Esophagus mucosa (tissue), 1 donor: ENCODE results near the gene PTPN14. TPM values are rescaled to one million over a fixed set of nuclear protein-coding genes. Genes with fewer than 3 reads are reported as not detected.
"Not testable (repeated sequence)": the region's sequence is repeated elsewhere in the genome, so short reads cannot be mapped to it uniquely, and the experiment has no call there.

Experiments
- ATAC-seq: fragments of 200-7000 bp; cut with Tn5 transposase; one replicate; pipeline ENCODE4 v1.9.1; 2020
- total RNA-seq: library from RNA; stranded (reverse); gene quantifications from one replicate; pipeline ENCODE4 v1.2.4, GENCODE V29; 2023
- donor health status: DM: yes; HTN: yes; CAD: no.

Gene PTPN14
- total RNA-seq, 1 donor from 2014 or later: 25.3 TPM

DNA sequence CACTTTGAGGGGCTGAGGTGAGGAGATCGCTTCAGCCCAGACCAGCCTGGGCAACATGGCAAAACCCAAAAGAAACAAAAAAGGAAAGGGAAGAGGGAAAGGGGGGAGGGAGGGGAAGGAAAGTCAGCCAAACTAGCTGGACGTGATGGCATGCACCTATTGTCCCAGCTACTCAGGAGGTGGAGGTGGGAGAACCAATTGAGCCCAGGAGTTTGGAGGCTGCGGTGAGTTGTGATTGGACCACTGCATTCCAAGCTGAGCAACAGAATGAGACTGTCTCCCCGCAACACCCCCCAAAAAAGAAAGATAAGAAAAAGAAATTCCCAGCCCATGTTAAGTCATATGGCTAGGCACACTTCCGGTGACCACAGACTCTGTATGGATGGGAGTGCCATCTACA, 128.4 kb downstream of the PTPN14 start:
- ATAC-seq: no peak

DNA sequence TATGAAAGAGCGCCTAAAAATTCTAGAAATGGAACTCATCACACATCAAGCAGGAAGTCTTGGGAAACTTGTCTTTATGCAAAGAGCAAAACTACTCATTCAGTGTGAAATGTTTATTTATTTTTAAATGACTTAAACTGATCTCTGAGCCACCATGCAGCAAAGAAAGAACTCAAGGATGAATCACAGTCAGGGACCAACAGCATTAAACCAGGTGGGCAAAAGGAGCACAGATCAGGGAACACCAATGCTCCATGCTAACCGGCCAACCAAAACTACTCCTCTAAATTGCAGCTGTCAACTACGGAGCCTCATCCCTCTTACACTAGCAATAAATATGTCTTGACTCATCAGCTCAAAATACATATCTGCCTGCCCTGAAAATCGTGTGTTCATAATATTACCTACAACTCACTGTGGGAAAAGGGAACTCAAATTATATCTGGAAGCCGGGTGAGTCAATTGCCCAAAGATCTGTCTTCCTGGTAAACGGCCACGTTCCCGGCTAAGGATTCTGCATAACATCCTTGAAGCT, 129.2 kb downstream of the PTPN14 start:
- peak; percentile 72 for ATAC-seq

DNA sequence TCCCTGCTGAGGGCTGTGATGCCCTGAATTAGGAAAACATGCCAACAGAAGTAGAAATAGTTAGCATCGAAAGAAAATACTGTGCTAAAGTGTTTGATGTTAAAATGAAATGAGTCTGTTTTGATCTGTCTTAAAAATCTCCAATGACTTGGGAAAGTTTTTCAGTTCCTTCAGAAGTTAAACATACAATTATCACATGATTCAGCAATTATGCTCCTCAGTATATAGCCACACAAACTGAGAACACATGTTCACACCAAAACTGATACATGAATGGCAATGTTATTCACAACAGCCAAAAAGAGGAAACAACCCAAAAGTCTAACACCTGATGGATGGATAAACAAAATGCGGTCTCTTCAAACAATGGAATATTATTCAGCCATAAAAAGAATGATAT, 130.6 kb downstream of the PTPN14 start:
- no peak for ATAC-seq

DNA sequence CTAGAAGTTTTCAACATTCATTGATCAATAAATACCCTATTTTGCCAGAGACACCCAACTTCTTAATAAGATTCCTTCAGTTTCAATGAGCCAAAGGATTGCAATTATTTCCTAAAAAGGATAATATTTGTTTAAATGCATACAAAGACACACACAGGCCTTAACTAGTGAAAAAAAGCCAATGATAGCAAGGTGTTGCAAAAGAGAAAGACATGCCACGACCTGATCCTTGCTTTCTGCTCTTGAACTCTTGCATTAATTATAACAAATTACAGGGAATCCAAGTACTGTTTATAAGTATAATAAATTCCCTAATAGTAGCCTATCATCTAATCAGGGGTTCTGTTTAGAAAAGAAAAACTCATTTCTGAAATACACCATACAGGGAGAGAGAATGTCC, 131.1 kb downstream of the PTPN14 start:
- ATAC-seq: peak; percentile 64

DNA sequence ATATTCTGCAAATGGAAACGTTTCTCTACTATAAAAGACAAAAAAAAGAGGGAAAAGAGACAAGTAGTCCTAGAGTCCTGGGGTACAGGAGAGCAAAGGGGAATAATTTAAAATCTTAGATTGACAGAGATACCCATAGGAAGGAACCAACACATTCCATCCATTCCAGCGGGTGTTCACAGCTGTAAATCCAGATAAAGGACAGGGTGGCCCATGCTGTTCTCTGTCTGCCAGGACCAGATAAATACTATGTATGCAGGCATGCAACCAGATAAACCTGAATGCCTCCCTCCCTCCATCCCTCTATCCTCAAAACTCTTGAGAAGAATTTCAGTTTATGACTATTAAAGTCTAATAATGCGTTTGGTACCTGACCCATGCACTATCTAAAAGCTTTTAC, 131.8 kb downstream of the PTPN14 start:
- no peak for ATAC-seq

DNA sequence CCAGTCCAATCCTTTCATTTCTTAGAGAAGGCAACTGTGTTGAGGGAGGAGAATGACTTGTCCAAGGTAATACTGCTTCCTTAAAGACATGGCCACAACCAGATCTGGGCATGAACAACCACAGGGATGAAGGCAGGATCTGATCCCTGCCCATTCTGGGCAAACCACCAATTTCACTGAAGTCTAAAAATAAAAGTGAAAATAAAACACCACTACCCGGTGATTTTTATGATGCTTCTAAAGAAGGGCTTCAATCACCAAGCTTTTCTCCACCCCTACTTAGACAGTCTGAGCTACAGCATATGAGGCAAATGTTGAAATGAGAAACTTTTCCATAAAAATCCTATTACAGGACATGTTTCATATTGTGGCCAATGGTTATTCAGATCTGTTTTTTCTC, 133.0 kb downstream of the PTPN14 start:
- ATAC-seq: no peak

DNA sequence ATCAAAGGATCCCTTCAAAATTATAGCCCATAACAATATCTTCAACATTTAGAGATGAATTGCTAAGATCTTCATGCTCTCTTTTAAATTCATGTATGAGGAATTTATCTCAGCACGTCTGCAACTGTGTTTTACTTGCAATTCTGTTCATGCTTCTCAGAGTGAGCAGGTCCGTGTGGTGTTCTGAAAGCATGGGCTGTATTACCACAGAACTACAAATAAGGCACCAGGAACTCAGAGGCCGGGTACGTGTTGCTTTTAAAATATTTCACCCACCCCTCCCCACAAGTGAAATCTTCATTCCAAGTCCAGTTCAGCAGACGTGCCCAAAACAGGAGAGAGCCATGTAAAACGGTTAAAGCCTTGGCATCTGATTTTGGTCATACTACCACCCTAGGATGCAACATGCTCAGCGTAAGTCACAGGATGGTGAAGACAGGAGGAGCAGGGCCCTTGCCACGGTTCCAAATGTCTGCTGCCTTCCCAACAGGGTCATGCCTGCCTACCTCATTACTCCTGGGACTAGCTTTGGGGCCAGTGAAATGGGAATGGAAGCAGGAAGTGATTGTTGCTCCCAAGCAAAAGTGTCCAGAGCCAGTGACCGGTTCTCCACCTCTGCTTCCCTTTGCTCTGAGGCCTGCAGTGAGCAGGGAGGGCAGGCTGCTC, 133.7 kb downstream of the PTPN14 start:
- no peak for ATAC-seq

DNA sequence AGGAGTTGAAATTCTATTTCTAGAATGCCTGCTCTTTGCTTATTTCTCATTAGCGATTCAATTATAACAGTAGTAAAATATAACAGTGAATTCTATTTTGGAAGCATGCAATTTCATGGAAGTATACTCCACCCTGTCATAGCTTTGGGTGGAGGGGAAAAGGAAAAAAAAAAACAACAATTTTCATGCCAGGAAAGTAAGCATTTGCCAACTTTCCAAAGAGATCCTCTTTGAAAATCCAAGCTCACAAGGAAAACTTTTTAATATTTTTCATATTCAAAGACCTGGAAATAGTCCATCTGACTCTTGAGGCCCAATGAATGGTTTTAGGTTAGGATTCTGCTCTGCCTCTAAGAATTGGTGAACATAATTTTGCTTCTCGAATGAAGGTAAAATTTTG, 134.5 kb downstream of the PTPN14 start:
- no peak for ATAC-seq

DNA sequence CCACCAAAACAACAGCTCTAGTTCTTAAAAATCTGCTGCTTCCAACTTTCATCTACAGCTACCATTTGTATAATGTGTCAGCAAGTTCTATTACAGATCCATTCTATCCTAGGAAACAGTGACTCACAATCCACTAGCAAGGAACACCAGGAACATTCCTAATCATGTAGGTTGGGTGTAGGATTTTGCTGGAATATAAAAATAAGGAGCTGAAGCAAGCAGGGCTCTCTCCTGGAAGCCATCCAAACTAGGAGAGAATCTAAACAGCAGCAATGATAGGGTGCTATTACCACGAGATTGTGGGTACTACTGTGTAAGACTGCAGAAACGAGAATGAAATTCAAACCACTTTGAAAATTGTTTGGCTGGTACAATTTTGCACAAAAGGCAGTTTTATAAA, 135.0 kb downstream of the PTPN14 start:
- ATAC-seq: peak; percentile 19

DNA sequence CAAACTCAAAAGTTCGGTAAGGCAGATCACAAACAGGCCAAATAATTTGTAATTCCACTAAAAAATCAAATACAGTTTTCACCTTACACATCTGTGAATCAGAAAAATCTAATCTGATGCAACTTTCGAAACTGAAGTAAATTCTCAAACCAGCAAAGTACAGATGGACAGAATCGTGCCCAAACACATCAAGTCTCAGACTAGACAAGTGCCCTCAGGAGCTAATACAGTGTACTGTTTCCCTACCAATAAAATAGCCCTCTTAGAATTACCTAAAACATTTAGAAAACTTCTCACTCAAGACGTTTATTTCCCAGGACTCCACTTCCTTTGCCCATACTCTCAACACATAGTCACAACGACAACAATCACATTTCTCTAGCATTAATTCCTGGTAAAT, 136.3 kb downstream of the PTPN14 start:
- peak; percentile 69 for ATAC-seq

DNA sequence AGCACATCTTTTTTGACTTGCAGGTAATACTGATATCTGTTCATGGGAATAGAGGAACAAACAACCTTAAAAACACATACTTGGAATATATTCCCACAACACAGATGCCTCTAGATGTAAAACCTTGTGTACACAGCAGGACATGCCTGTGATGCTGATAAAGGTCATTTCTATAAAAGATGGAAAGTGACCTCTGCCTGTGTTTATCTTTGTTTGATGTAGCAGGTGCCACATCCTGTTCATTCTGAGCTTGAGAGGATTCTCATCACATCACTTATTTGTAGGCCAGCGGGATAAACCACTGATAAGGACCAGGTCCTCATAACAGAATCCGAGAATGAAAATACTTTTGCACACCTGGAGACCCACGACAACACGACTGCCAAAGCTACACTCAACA, 136.7 kb downstream of the PTPN14 start:
- no peak for ATAC-seq

DNA sequence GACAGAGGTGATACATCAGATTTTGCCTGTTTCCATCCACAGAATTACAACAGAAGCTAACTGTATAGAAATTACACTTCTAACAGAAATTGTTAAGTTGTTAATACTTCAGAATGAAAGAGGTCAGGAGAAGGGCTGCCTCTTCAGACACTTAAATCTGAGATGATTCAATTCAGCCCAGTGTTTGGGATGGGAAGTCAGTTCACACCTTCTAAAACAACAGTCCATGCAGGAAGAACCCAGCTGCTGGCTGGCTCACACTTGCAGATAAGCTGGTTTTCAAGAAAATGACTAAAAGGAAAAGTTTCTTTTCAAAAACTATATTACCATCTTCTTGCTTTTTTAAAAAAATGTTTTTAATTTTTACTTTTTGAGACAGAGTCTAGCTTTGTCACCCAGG, 138.1 kb downstream of the PTPN14 start:
- no peak for ATAC-seq

DNA sequence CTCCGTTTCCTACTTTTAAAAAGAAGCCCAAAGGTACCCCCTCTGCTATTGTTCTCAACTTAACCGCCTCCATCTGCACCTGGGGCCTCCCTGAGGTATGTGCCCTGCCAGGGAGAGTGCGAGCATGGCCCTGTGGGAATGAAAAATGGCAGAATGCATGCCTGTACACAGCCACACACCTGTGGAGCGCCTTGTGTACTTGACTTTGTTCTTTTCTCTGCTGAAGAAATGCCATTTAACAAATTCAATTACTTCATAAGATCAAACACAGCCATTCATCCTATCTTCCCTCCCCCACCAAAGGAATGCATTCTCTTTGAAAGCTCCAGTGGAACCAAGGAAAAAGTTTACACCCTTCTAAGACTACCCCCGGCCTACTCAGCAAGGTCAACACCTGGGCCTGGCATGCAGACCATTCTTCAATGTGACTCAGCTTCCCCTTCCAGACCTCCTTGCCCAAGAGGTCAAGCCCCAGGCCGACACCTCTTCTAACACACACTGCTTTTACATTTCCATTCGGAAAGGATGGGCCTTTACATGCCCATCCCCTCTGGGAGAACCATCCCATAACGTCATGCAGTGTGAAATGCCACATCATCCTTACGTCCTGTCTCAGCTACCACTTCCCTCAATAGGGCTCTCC, 146.7 kb downstream of the PTPN14 start:
- ATAC-seq: peak; percentile 66

DNA sequence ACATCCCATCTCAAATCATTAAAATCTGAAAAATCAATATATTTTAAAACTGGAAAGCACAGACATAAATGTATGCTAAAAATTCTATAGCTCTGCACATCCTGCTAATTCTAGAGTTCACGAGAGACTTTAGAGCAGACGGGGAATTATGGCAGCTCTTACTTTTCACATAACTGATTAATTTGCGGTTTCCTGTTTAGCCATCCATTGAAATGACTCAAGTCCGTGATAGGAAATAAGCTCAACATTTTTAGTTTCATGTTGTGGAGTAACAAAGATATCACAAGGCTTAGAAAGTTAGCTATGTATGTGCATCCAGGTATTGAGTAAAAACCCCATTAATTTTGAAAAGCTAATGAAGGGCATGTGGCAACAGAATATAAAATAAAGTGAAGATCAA, 147.2 kb downstream of the PTPN14 start:
- ATAC-seq: no peak

DNA sequence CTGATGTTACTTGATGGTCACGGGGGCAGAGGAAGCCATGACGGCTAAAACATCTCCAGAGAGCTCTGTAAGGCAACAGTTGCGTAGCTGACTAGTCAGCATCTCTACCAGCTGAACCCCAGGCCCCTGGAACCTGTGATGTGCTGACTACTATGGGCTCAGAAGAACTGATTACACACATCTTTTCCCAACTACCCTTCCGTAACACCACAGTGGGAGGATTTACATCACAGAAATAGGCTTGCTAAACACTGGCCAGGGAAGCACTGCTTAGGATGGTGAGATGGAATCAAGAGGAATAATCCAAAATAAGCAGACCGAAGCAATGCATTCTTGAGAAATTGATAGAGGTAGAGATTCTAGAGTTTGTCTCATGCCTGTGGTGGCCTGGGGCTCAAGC, 148.0 kb downstream of the PTPN14 start:
- no peak for ATAC-seq

DNA sequence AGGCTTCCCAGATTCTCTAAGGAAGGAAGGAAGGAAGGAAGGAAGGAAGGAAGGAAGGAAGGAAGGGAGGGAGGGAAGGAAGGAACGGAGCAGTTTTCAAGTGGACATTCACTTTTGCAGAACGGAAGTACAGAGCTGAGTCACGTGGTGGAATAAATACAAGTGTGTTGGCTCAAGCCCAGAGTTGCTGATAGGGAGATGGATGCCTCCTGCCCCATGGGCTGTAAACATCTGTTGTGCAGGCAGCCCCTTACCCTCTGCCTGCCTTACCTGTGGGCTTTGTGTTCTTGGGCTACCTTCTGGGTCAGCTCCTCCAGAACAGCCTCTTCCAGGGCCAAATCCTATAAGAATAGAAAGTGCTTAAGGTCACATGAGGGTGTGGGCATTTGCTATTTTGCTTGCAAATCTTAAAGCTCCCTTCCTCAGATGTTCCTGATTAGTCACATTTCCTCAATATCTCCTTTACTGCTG, 148.8 kb downstream of the PTPN14 start:
- peak; percentile 19 for ATAC-seq

DNA sequence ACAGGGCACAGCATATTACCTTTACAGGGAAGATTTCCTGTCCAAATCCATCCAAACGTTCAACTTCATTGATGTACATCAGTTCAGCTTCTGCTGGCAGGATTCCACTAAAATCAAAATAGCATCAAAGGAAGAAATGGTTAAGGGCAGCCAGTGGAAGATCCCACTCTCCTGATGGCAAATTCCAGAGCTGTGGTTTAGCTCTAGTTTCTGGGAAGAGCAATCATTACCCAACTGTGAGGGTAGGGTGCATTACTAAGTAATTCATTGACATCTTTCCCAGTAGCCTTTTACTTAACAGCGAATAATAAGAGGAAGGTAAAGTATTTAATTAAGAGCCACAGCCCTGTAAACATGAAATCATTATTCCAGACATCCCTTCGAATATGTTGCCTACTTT, 149.7 kb downstream of the PTPN14 start:
- no peak for ATAC-seq

DNA sequence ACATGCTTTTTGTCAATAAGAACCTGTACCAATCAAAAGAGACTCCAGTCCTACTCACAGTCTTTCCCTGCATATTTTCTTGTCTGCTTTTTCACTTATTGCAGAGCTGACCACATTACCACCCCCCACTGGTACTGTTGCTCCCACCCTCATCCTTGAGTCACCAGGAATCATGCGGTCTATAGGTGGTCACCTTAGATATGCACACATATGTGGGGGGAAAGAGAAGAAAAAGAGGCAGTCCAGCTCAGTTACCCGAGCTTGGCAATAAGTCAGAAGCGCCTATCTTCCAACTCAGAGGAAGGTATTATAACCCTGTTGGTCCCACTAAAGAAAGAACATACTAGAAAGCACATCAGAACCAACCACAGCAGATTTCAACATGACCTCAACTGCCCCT, 151.3 kb downstream of the PTPN14 start:
- ATAC-seq: no peak

DNA sequence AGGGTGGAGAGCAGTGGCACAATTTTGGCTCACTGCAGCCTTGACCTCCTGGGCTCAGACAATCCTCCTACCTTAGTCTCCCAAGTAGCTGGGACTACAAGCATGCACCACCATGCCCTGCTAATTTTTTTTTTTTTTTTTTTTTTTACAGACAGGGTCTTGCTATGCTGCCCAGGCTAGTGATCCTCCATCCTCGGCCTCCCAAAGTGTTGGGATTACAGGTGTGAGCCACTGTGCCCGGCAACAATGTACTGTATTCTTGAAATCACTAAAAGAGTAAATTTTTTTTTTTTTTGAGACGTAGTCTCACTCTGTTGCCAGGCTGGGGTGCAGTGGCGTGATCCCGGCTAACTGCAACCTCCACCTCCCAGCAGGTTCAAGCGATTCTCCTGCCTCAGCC, 152.9 kb downstream of the PTPN14 start:
- ATAC-seq: no peak

DNA sequence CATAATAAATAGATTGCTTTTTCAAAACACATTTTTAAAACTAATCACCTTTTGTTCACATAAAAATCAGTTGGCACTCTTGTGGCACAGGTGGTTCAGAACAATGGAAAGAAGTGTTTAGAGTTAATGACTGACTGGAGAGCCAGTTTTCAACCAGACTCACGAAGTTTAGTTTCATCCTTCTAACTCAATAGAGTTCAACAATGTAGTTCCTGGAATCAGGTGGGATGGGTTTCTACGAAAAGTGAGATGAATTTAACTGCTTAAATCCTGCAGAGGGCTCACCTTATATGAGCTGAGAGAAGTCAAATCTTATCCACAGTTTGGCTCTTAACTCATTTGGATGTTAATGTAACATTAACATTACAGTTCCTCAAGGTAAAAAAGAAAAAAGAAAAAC, 153.9 kb downstream of the PTPN14 start:
- no peak for ATAC-seq

DNA sequence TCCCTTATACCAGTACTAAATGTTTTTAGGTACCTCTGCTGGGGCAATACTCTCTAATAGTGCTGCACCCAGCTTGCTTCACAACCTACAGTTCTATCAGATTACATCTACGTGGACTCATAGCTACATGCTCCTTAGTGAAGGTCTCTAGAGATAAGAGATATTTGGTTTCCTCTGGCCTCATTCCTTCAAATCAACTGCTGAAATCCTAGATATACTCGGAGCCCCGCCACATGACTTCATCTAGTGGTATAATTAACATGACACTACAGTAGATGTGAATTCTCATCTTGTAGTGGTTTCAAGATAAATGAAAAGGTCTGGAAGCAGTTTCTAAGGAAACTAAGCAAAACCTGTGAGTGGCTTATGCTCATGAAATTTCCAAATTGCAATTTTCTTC, 155.1 kb downstream of the PTPN14 start:
- no peak for ATAC-seq

DNA sequence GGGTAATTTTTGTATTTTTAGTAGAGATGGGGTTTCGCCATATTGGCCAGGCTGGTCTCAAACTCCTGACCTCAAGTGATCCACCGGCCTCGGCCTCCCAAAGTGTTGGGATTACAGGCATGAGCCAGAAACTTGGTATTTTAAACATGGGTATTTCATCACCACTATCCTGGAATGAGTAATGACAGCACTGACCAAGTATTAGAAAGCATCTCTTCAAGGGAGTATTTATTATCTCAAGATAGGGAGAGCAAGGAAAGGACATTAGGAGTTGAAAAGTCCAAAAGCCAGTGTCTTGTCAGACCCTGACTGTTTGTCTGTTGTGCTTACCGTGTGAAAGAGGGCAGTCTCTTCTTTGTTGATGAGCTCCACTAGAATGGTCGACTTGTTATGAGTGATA, 156.8 kb downstream of the PTPN14 start:
- ATAC-seq: not testable (repeated sequence)

DNA sequence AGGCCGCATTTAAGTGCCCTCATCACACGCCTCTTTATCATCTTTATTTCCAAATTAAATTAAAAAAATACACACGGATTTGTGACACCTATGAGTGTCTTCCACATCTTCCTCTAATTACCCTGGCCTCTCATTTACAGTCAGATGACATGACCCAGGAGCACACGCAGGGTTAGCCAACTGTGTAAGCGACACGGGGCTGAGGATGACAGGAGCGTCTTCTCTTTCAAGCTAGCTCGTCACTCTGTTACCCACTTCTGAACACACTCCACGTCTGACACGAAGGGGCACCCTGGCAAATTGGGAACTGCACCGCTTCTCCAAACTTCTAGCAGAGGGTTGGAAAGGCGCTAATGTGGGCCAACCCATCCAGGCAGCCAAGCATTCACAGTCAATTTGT, 158.3 kb downstream of the PTPN14 start:
- no peak for ATAC-seq

DNA sequence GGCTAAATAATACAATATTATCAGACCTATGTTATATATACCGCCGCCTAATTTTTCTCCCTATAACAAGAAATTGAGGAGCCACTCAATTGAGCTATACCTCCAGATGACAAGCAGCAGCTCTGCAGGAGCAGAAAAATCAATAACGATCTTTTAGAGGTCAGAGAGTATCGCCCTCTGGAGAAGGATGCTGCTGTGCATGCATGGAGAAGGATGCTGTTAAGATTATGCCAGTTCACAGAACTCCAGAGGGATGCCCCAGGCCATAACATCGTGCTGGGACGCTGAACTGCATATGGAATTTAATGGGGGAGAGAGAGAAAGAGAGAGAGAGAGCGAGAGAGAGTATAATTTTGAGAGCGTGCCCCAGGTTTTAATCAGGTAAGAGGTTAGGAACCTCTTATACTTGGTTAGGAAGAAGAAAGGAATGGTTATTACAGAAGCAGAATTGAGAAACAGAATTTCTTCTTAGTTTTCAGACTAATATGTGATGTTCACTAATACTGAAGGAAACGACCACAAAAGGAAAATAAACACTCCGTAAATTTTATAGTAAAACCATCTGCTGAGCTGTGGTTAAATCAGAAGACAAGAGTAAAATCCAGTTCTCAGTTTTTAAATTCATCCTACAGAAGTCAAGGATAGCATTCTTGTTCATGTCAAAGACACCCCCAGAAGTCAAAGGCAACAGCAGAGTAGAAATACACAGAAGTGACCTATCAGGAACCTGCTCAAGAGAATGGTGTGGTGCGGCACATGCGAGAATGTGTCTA, 159.3 kb downstream of the PTPN14 start:
- ATAC-seq: no peak
